Gastroesophageal sphincter (tissue), 4 donors: ENCODE results near the gene DAZAP2. TPM values are rescaled to one million over a fixed set of nuclear protein-coding genes. Genes with fewer than 3 reads are reported as not detected.
"Not testable (repeated sequence)": the region's sequence is repeated elsewhere in the genome, so short reads cannot be mapped to it uniquely, and the experiment has no call there.

ENCODE experiments used
- ATAC-seq: fragments of 150-250 bp; one replicate; pipeline ENCODE4 v1.9.1; 2016; ENCODE audit warnings: mild to moderate bottlenecking, moderate library complexity
- H3K27ac ChIP-seq, 4 donors: fragments of 200-600 bp; sonication (generic) in 3 of 4; 1 replicate in 3 of 4; 2 replicates in 1 of 4; pipeline ENCODE4 v1.5.1; 2016 to 2019
- H3K27me3 ChIP-seq: fragments of 200-600 bp; sonication (generic); one replicate; pipeline ENCODE4 v1.5.1; 2019
- H3K36me3 ChIP-seq, 2 donors: fragments of 200-600 bp; sonication (generic); one replicate each; pipeline ENCODE4 v1.5.1; 2019; ENCODE audit warnings: control low read depth in 1 of 2
- H3K4me1 ChIP-seq, 3 donors: fragments of 200-600 bp; sonication (generic); 1 replicate in 2 of 3; 2 replicates in 1 of 3; pipeline ENCODE4 v1.5.1; 2016 to 2019; ENCODE audit warnings: control low read depth in 2 of 3
- H3K4me3 ChIP-seq, 2 donors: fragments of 200-600 bp; sonication (generic); one replicate each; pipeline ENCODE4 v1.5.1; 2019; ENCODE audit warnings: mild to moderate bottlenecking in 1 of 2, moderate library complexity in 1 of 2
- H3K9me3 ChIP-seq, 3 donors: fragments of 200-600 bp; sonication (generic); one replicate each; pipeline ENCODE4 v1.5.1; 2017 to 2019; ENCODE audit warnings: control low read depth in 2 of 3
- CTCF ChIP-seq, 4 experiments: fragments of 200-600 bp in 2 of 4; fragments of 450-650 bp in 2 of 4; sonication (generic) in 1 of 4; IDR thresholded peaks; one replicate each; pipeline ENCODE4 v1.5.1; 2017 to 2019; ENCODE audit warnings: antibody characterized with exemption in 4 of 4, mild to moderate bottlenecking in 2 of 4, moderate library complexity in 2 of 4
- EP300 ChIP-seq: sonication (generic); formaldehyde crosslinking; IDR thresholded peaks from one replicate; pipeline ENCODE4 v1.6.1; 2017; ENCODE audit warnings: antibody characterized with exemption, mild to moderate bottlenecking
- POLR2A ChIP-seq, 2 donors: fragments of 450-650 bp; IDR thresholded peaks; one replicate each; pipeline ENCODE4 v1.6.1; 2017; ENCODE audit warnings: antibody characterized with exemption in 2 of 2, mild to moderate bottlenecking in 2 of 2, moderate library complexity in 1 of 2
- POLR2AphosphoS5 ChIP-seq: sonication (generic); formaldehyde crosslinking; IDR thresholded peaks from one replicate; pipeline ENCODE4 v1.6.1; 2017; ENCODE audit warnings: antibody characterized with exemption
- WGBS, 2 donors: methylation state at CpG; one replicate each; pipeline ENCODE4 v1.1.5; 2018; ENCODE audit warnings: low coverage in 1 of 2; 5-methylcytosine and 5-hydroxymethylcytosine counted together
- total RNA-seq, 4 donors: library from RNA; depleted of rRNA; stranded (reverse); fragments of >200 nt; gene quantifications; one replicate each; pipeline ENCODE4 v1.1.0, GENCODE V29; 2016

DAZAP2 gene
- total RNA-seq, 4 donors from 2014 or later = 261 to 337 (median 311) TPM

- H3K27ac ChIP-seq = peak overlapping the region in 2 of 4 donors; percentile 18 to 29
Measured at GRCh38 chr12:51246254-51246853, 7.7 kb downstream of the DAZAP2 start.

DNA sequence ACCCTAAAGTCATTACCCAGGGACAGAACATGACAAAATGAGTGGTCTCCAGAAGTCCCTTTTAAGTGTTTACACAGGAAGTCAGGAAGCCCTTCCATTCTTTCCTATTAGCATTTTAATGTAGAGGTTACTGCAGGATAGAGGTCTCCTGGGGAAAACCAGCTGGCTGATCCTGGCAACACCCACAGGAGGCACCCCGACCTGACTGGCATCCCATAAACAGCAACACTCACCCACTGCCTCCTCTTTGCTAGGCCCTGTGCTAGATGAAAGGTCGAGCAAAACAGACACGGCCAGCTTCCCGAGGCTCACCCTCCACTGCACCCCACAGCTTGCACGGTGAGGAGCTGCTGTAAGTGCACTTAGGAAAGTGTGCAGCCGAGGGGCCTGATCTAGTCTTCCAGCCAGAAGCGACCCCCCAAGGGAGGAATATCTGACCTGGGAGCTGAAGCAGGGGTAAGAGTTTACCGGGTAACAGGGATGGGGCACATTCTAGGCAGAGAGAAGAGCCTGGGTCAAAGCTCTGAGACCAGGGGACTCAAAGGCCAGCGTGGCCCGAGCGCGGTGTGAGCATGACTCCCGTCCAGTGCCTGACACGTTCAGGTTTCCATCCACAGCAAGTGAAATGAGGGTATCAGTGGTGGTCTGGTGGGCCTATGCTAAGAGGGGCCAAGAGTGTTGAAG, 9.0 kb downstream of the DAZAP2 start:
- no peaks in the 10 kb centered on the region for H3K9me3 ChIP-seq
- TF ChIP-seq POLR2AphosphoS5 (no peak), CTCF (IDR thresholded peaks at IDR 0.05) (no peak), EP300 (no peak), POLR2A (IDR thresholded peaks at IDR 0.05) (no peak)
- H3K27ac ChIP-seq = no peak overlapping the region
- no peak for ATAC-seq
- H3K4me3 ChIP-seq = no peak overlapping the region
- no peaks in the 10 kb centered on the region for H3K27me3 ChIP-seq
- WGBS, 2 donors = 90% methylated on average over 5 of the region's 14 CpGs; no CpG with 5 or more reads in 1 of the 2 donors
- H3K4me1 ChIP-seq = peaks cover 0 to 26% (median 0%) of the 10 kb centered on the region in 3 donors
- peaks cover 0 to 36% of the 10 kb centered on the region in 2 donors for H3K36me3 ChIP-seq

More at GRCh38 chr12:51246254-51246853, 7.7 kb downstream of the DAZAP2 start:
- H3K4me1 ChIP-seq = peaks cover 0 to 39% (median 0%) of the 10 kb centered on the region in 3 donors
- 29 to 61% methylated on average over 1 to 6 of the region's 7 CpGs for WGBS, 2 donors
- TF ChIP-seq POLR2A (IDR thresholded peaks at IDR 0.05) (no peak), EP300 (no peak), POLR2AphosphoS5 (peak; percentile 14), CTCF (IDR thresholded peaks at IDR 0.05) (no peak)
- H3K9me3 ChIP-seq = no peaks in the 10 kb centered on the region
- peaks cover 0 to 49% of the 10 kb centered on the region in 2 donors for H3K36me3 ChIP-seq
- peak; percentile 45 for ATAC-seq
- no peak overlapping the region for H3K4me3 ChIP-seq
- no peaks in the 10 kb centered on the region for H3K27me3 ChIP-seq

GRCh38 chr12:51253276-51253675, 14.7 kb downstream of the DAZAP2 start:
- Histone ChIP-seq H3K4me3 (no peak overlapping the region), H3K9me3 (no peaks in the 10 kb centered on the region), H3K27me3 (no peaks in the 10 kb centered on the region), H3K4me1 (no peaks in the 10 kb centered on the region), H3K36me3 (no peaks in the 10 kb centered on the region), H3K27ac (no peak overlapping the region)
- TF ChIP-seq POLR2A (IDR thresholded peaks at IDR 0.05) (no peak), CTCF (IDR thresholded peaks at IDR 0.05) (no peak)
- no peak for ATAC-seq
- WGBS, 2 donors = 100% methylated on average over 1 of the region's 1 CpG

GRCh38 chr12:51254536-51254935, 15.9 kb downstream of the DAZAP2 start:
- Histone ChIP-seq H3K36me3 (no peaks in the 10 kb centered on the region), H3K4me1 (no peaks in the 10 kb centered on the region), H3K4me3 (no peak overlapping the region), H3K27ac (no peak overlapping the region), H3K9me3 (no peaks in the 10 kb centered on the region), H3K27me3 (no peaks in the 10 kb centered on the region)
- 84 to 86% methylated on average over 4 of the region's 4 CpGs for WGBS, 2 donors
- ATAC-seq = no peak
- TF ChIP-seq EP300 (no peak), POLR2A (IDR thresholded peaks at IDR 0.05) (no peak), CTCF (IDR thresholded peaks at IDR 0.05) (no peak), POLR2AphosphoS5 (no peak)

DNA sequence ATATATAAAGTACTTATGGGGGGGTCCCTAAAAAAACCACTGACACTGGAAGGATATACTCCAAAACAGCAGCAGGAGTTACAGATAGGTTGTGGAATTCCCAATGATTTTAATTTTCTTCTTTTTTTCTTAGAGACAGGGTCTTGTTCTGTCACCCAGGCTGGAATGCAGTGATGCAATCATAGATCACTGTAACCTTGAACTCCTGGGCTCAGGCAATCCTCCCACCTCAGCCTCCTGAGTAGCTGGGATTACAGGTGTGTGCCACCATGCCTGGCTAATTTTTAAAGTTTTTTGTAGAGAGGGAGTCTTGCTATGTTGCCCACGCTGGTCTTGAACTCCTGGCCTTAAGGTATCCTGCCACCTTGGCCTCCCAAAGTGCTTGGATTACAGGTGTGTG, 21.0 kb downstream of the DAZAP2 start:
- not testable (repeated sequence) for H3K4me3 ChIP-seq, H3K27me3 ChIP-seq, H3K36me3 ChIP-seq, H3K4me1 ChIP-seq, ATAC-seq, H3K27ac ChIP-seq, H3K9me3 ChIP-seq
- 89 to 100% methylated on average over 1 of the region's 1 CpG for WGBS, 2 donors
